Stimulated activated effector memory CD8-positive, alpha-beta T cell treated with anti-CD3 and anti-CD28 coated beads, Interleukin-12 subunit alpha, Interleukin-12 subunit beta, amount 100 ng/mL, for 72 hours (primary cell): Measurements from ENCODE around the gene PRSS1.
"Not testable (repeated sequence)": the region's sequence is repeated elsewhere in the genome, so short reads cannot be mapped to it uniquely, and the experiment has no call there.

ENCODE experiments used
- ATAC-seq: fragments of 150-1000 bp; cut with Tn5 transposase; 2 replicates; pipeline ENCODE4 v1.10.0; 2021
- DNase-seq, 2 donors: peaks; one replicate each; pipeline ENCODE4 v3.0.0; 2021 to 2022; ENCODE audit warnings: low spot score in 2 of 2
- H3K27ac Mint-ChIP-seq: one replicate; pipeline ENCODE4 v1.8.0; 2022; ENCODE audit warnings: mild to moderate bottlenecking, mixed read lengths
- H3K36me3 Mint-ChIP-seq: one replicate; pipeline ENCODE4 v1.8.0; 2022; ENCODE audit warnings: mild to moderate bottlenecking, mixed read lengths
- H3K4me1 Mint-ChIP-seq: one replicate; pipeline ENCODE4 v1.8.0; 2022; ENCODE audit warnings: mixed read lengths
- H3K4me3 Mint-ChIP-seq: one replicate; pipeline ENCODE4 v1.8.0; 2022; ENCODE audit warnings: mild to moderate bottlenecking, mixed read lengths
- H3K9me3 Mint-ChIP-seq: one replicate; pipeline ENCODE4 v1.8.0; 2022; ENCODE audit warnings: mixed read lengths

Gene PRSS1

DNA sequence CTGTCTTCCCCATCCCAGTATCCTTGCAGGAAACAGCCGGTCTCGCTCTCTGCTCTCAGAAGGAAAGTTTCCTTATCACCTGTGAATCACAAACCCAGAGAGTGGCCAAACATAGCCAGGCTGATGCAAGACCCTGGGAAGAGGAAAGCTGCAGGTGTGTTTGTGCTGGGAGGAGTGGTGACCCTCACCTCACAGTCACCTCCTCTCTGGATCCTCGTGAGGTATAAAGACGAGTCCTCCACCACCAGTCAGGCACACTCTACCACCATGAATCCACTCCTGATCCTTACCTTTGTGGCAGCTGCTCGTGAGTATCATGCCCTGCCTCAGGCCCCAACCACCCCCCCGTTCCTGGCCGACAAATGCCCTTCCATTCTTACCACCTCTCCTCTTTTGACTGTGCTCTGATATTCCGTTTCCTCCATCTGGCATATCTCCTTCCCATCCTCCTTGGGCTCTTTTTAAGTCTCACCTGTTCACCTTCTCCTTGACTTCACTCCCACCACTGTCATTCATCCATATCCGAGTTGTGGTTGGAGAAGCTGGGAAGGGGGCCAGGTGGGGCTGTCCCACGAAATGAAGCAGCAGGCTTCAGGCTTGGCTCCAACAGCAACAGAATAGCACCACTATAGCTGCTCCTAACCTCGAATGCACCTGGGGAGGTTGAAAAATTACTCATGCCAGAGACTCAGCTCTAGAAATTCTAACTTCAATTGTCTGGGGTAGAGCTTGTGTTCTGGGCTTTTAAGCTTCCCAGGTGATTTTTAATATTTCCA, at the start of gene PRSS1:
Gene PRSS1, plus strand, starts transcription at position 255 of the 776 bp plus-strand sequence. Its CDS starts 13 bp downstream, at position 268.
- peak within 1 kb of the TSS; percentile 60 for H3K27ac Mint-ChIP-seq

DNA sequence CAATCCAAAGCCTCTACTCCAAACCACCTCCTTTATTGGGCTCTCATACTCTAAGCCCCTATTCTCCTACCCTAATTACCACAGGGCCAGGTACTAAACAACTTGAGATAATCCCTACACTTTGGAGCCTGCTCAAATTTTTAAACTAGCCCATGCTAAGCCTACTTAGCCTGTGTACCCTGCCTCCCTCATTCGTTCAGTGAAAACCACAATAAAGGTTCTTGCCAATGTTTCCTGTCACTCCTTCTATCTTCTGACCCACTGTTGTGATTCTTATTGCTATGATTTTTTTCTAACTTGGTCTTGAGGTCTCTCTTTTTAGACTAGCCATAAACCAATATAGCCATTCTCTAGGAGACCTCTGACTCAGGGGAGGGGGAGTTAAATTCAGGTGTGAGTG, 48.3 kb upstream of the PRSS1 start:
- peak overlapping the region; percentile 62 for H3K27ac Mint-ChIP-seq
- H3K4me1 Mint-ChIP-seq: peaks cover 11% of the 10 kb centered on the region
- H3K4me3 Mint-ChIP-seq, ATAC-seq, DNase-seq, H3K9me3 Mint-ChIP-seq, H3K36me3 Mint-ChIP-seq: not testable (repeated sequence)

More for the DNA sequence above, at the start of gene PRSS1:
- no peaks in the 10 kb centered on the region for H3K9me3 Mint-ChIP-seq
- H3K4me1 Mint-ChIP-seq: no peaks in the 10 kb centered on the region
- DNase-seq: no peak
- ATAC-seq: no peak
- H3K4me3 Mint-ChIP-seq: no peak within 1 kb of the TSS
- no peaks in the 10 kb centered on the region for H3K36me3 Mint-ChIP-seq

DNA sequence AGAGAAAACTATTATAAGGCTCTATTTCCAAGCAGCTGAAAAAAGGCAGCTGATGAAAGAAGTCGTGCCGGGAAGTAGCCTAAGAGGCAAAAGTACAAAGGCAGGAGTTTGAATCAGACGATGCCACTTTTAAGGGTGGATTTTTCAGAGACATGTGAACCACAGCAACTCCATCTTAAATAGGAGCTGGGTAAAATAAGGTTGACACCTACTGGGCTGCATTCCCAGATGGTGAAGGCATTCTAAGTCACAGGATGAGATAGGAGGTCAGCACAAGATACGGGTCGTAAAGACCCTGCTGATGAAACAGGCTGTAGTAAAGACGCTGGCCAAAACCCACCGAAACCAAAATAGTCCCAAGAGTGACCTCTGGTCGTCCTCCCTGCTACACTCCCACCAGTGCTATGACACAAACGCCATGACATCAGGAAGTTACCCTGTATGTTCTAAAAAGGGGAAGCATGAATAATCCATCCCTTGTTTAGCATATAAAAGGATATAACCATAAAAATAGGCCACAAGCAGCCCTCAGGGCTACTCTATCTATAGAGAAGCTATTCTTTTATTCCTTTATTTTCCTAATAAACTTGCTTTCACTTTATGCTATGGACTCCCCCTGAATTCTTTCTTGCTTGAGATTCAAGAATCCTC, 45.5 kb upstream of the PRSS1 start:
- Mint-ChIP-seq H3K4me1 (peaks cover 11% of the 10 kb centered on the region), H3K36me3 (no peaks in the 10 kb centered on the region), H3K4me3 (no peak overlapping the region), H3K9me3 (no peaks in the 10 kb centered on the region), H3K27ac (no peak overlapping the region)
- ATAC-seq: no peak
- DNase-seq: no peak

DNA sequence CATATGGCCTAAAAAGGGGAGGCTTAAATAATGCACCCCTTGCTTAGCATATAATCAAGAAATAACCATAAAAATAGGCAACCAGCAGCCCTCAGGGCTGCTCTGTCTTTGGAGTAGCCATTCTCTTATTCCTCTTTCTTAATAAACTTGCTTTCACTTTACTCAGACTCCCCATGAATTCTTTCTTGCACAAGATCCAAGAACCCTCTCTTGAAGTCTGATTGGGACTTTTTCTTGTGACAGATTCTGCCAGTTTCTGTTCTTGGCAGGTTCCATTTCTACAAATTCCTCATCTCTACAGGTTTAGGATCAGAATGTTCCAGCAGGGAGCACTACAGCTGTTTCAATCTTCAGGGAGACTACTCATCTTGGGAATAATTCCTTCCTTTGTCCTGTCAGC, 40.5 kb upstream of the PRSS1 start:
- DNase-seq, H3K9me3 Mint-ChIP-seq, ATAC-seq, H3K27ac Mint-ChIP-seq, H3K36me3 Mint-ChIP-seq, H3K4me3 Mint-ChIP-seq: not testable (repeated sequence)
- H3K4me1 Mint-ChIP-seq: peaks cover 25% of the 10 kb centered on the region

DNA sequence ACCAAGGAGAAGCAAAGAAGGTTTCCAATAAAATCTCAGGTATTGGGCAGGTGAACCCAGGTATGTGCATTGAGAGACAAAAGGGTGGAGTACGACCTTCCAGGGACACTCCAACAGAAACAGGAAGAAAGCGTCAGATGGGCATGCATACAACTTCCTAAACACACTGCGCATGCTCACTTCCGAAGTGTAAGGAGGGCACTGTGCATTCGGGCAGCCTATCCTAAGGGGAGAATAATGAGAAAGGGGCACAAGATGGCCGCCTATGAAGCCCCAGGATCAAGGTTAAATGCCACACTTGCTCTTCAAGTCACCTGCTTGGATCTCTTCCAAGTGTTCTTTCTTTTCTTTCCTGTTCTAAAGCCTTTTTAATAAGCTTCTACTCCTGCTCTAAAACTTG, 39.4 kb upstream of the PRSS1 start:
- H3K9me3 Mint-ChIP-seq: no peaks in the 10 kb centered on the region
- no peak overlapping the region for H3K4me3 Mint-ChIP-seq
- peak overlapping the region; percentile 70 for H3K27ac Mint-ChIP-seq
- no peak for ATAC-seq
- H3K4me1 Mint-ChIP-seq: peaks cover 30% of the 10 kb centered on the region
- peaks cover 6% of the 10 kb centered on the region for H3K36me3 Mint-ChIP-seq
- no peak for DNase-seq

DNA sequence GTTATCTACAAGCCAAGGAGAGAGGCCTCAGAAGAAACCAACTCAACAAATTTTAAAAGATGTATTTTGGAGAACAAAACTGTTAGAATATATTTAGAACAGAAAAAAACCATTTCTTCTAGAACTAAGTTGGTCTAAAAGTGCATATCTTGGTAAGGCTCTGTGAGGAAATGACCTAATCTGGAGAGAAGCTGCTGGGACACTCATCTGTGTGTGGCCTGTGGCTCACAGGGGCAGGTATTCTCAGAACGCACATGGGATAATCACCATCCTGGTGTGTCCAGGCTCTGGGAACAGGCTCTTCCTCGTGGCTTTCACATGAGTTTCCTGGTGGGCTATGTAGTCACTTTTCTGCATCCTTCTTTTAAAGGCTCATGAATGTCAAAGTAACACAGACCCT, 38.1 kb upstream of the PRSS1 start:
- DNase-seq: no peak
- Mint-ChIP-seq H3K9me3 (no peaks in the 10 kb centered on the region), H3K4me3 (peak overlapping the region; percentile 69), H3K27ac (peak overlapping the region; percentile 49), H3K4me1 (peaks cover 32% of the 10 kb centered on the region), H3K36me3 (peaks cover 6% of the 10 kb centered on the region)
- ATAC-seq: peak; percentile 75

DNA sequence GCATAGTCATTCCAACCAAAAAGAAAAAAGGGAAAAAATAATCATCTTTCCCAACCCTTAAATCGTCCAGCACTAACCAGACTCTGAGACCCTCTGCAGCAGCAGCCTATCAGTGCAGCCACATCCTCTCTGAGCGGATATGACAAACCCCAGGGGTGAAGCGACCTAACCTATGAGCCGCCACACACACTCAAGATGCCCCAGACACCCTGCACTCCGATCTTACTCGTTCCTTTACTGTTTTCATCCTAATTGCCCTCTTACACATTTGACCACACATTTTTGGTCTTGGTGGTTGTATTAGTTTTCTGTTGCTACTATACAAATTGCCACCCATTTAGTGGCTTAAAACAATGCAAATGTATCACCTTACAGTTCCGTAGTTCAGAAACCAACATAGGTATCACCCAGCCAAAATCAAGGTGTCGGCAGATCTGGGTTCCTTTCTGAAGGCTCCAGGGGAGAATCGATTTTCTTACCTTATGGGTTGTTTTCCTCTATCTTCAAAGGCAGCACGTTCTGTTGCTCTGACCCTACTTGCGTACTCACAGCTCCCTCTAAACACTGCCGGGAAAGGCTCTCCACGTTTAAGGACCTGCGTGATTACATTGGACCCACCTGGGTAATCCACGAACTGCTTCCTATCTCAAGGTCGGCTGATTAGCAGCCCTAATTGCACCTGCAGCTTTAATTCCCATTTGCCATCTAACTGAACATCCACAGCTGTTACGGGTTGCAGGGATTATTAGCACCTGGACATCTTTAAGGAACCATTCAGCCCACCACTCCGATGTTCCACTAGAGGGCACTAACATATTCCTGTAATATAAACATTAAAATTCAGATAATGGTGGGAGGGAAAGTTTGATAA, 37.3 kb upstream of the PRSS1 start:
- Mint-ChIP-seq H3K4me1 (peaks cover 40% of the 10 kb centered on the region), H3K4me3 (peak overlapping the region; percentile 69)
- DNase-seq: no peak

DNA sequence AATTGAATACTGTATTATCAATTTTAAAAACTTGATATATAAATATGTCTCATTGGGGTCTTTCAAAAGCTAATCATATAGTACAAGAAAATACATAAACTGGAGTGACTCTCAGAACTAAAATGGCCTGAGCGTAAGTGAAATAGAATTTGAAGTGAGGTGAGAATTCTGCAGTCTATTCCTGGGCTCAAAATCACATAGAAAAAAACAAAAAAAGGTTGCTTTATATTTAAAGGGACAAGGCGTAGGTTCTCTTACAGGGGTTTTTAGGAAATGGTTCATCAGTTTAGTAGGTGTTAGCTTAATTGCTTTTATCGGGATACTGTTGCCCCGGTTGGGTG, 36.7 kb upstream of the PRSS1 start:
- H3K36me3 Mint-ChIP-seq: peaks cover 6% of the 10 kb centered on the region
- DNase-seq (no peak), ATAC-seq (no peak)
- no peak overlapping the region for H3K27ac Mint-ChIP-seq
- no peaks in the 10 kb centered on the region for H3K9me3 Mint-ChIP-seq
- peak overlapping the region; percentile 69 for H3K4me3 Mint-ChIP-seq
- H3K4me1 Mint-ChIP-seq: peaks cover 41% of the 10 kb centered on the region

More for the DNA sequence above, 37.3 kb upstream of the PRSS1 start:
- no peaks in the 10 kb centered on the region for H3K9me3 Mint-ChIP-seq
- peaks cover 6% of the 10 kb centered on the region for H3K36me3 Mint-ChIP-seq
- peak; percentile 98 for ATAC-seq
- peak overlapping the region; percentile 49 for H3K27ac Mint-ChIP-seq

DNA sequence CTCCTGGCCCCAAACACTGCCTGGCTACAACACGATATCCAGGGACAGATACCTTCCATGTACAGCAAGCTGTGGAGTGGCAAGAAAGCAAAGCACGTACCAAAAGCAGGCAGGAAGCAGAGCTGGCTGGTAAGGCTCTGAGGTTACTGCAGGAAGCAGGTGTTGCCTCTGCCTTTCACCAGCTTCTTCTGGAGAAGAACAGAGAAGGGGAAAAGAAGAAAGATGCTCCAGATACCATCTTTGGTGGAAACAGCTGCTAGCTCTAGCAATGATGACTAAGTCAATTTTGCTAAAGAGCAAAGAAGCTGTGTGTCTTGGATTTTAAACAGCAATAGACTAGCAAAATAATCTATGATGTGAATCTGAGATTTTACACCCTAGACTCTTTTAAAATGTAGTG, 34.9 kb upstream of the PRSS1 start:
- H3K9me3 Mint-ChIP-seq: no peaks in the 10 kb centered on the region
- peaks cover 6% of the 10 kb centered on the region for H3K36me3 Mint-ChIP-seq
- H3K4me1 Mint-ChIP-seq: peaks cover 50% of the 10 kb centered on the region
- H3K4me3 Mint-ChIP-seq: peak overlapping the region; percentile 27
- ATAC-seq (no peak), DNase-seq (no peak)
- peak overlapping the region; percentile 84 for H3K27ac Mint-ChIP-seq

DNA sequence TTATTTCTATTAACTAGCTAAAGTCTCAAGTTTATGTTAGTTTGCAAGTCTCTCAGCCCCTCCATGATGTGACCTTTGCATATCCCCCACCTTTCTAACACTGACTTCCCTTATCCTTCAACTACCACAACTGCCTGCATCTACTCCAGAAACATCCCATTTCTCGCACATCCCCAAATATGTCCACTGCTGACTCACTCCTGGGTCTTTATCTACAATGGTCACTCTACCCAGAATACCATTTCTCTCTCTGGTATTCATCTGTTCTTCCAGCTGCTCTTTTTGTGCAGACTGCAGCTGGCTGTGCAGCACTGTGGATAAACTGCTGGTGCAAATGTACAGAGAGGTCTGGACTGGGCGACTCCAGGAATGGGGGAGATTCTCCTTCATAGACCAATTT, 32.7 kb upstream of the PRSS1 start:
- H3K4me3 Mint-ChIP-seq: no peak overlapping the region
- H3K36me3 Mint-ChIP-seq: peaks cover 6% of the 10 kb centered on the region
- no peaks in the 10 kb centered on the region for H3K9me3 Mint-ChIP-seq
- peaks cover 46% of the 10 kb centered on the region for H3K4me1 Mint-ChIP-seq
- no peak for ATAC-seq
- no peak for DNase-seq
- H3K27ac Mint-ChIP-seq: peak overlapping the region; percentile 62

DNA sequence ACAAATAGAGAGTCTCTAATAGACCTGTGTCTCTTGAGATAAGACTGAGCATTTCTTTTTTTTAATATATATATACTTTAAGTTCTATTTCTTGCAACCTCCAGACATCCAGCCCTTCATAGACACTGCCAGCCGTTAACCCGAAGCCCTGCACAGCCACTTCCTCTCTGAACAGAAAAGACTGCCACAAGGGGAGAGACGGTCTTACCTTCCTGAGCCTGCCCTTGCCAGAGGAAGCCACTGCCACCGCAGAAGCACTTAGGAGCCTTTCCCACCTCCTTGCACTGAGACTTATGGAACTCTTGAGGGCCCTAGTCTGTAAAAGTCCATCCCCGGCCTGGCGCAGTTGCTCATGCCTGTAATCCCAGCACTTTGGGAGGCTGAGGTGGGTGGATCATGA, 31.8 kb upstream of the PRSS1 start:
- Mint-ChIP-seq H3K36me3 (peaks cover 6% of the 10 kb centered on the region), H3K4me1 (peaks cover 37% of the 10 kb centered on the region), H3K9me3 (no peaks in the 10 kb centered on the region), H3K4me3 (peak overlapping the region; percentile 48), H3K27ac (no peak overlapping the region)
- ATAC-seq (peak; percentile 62), DNase-seq (no peak)

DNA sequence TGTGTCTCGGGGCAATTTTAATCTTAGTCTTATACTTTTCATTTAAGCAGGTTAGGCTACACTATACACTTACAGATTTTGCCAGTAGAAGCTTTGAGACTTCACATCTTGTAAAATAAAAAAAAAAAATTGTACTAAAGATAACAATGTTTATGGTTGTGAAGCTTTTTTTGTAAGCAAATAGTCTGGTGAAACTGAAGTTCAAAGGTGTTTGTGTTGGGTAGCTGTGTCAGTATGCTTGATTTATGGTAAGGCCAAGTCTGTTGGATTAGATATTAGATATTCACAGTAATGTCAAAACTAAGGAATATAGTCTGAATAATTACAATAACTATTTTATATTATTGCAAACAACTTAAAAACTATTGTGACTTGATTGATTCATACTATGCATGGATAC, 31.0 kb upstream of the PRSS1 start:
- DNase-seq (no peak), ATAC-seq (no peak)
- Mint-ChIP-seq H3K36me3 (peaks cover 6% of the 10 kb centered on the region), H3K4me1 (peaks cover 34% of the 10 kb centered on the region), H3K27ac (peak overlapping the region; percentile 69), H3K4me3 (peak overlapping the region; percentile 48), H3K9me3 (no peaks in the 10 kb centered on the region)

DNA sequence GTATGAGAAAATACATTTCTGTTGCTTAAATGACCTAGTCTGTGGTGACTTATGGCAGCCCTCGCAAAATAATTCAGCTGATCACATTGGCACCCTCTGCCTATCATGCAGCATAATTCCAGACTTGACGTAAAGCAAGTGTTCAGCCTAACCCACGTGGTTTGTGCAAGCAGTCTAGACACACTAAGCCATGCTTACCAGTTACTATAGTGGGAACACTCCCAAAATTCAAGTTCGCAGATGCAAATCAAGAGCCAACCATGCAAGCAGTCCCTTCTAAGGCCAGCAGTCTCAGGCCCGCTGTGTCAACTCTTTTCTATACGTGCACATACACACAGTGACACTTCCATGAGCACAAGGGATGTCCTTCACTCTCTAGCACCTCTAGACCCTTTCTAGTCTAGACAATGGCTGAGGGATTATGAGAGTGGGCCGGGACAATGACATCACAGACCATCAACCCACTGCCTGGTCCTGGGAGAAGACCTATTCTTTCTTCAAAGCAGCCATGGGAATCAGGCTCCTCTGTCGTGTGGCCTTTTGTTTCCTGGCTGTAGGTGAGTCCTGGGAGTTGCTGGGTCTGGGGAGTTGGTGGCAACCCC, 29.0 kb upstream of the PRSS1 start:
- DNase-seq (no peak), ATAC-seq (peak; percentile 56)
- Mint-ChIP-seq H3K27ac (peak overlapping the region; percentile 74), H3K36me3 (no peaks in the 10 kb centered on the region), H3K9me3 (no peaks in the 10 kb centered on the region), H3K4me1 (peaks cover 29% of the 10 kb centered on the region), H3K4me3 (peak overlapping the region; percentile 61)

DNA sequence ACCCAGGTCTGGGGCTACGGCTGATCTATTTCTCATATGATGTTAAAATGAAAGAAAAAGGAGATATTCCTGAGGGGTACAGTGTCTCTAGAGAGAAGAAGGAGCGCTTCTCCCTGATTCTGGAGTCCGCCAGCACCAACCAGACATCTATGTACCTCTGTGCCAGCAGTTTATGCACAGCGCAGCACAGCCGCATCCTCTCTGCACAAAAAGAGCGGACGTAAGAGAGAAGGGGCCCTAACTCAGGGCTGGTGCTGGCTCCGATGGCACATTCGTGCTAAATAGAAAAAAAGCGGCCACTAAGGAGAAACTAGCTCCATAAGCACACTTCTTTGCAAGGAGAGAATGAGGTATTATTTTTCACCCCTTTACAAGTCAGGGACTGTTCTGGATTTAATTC, 28.3 kb upstream of the PRSS1 start:
- no peak for ATAC-seq
- H3K27ac Mint-ChIP-seq: peak overlapping the region; percentile 74

DNA sequence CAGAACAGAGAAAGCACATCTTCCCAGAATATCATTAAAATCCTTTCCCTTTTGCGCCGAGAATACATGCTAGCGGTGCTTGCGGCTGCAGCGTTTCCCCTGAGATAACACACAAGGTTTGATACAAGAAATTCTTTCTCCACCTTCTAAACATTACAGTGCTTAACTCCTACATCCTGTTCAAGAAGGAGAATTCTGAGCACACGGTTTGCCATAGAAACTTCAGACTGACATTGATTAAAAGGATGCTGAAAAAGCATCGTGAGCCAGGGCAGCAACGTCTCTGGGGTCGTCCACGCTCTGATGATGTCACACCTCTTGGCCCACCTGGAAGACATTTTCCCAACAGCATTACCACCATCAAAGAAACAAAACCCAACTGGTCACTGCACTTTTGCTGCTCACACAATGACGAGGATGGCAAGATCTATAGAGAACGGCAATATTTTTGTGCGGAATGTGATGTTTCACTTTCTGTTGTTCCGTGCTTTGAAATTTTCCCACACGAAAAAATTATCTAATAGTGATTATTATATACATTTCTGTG, 27.0 kb upstream of the PRSS1 start:
- H3K4me3 Mint-ChIP-seq: peak overlapping the region; percentile 61
- ATAC-seq (no peak), DNase-seq (no peak)
- H3K36me3 Mint-ChIP-seq: no peaks in the 10 kb centered on the region
- H3K4me1 Mint-ChIP-seq: peaks cover 18% of the 10 kb centered on the region
- no peaks in the 10 kb centered on the region for H3K9me3 Mint-ChIP-seq
- H3K27ac Mint-ChIP-seq: peak overlapping the region; percentile 71

More for the DNA sequence above, 28.3 kb upstream of the PRSS1 start:
- Mint-ChIP-seq H3K4me3 (peak overlapping the region; percentile 61), H3K4me1 (peaks cover 29% of the 10 kb centered on the region), H3K36me3 (no peaks in the 10 kb centered on the region), H3K9me3 (no peaks in the 10 kb centered on the region)
- no peak for DNase-seq
